Activated CD4-positive, alpha-beta T cell treated with anti-CD3 and anti-CD28 coated beads for 36 hours (primary cell): ENCODE measurements around the gene SLC9A7. TPM values are rescaled to one million over a fixed set of nuclear protein-coding genes. Genes with fewer than 3 reads are reported as not detected.

Source experiments
- ATAC-seq: fragments of 200-7000 bp; cut with Tn5 transposase; one replicate; pipeline ENCODE4 v1.10.0; 2021; ENCODE audit warnings: mild to moderate bottlenecking, moderate library complexity
- CTCF ChIA-PET: fragments of 350-600 bp; sonication (Branson Sonifier 250); formaldehyde crosslinking; loops from one replicate; lab custom pipeline; 2021; ENCODE audit warnings: antibody characterized with exemption; lab: Charles Lee
- POLR2A ChIA-PET: fragments of 350-600 bp; sonication (Branson Sonifier 250); formaldehyde crosslinking; loops from one replicate; lab custom pipeline; 2021; ENCODE audit warnings: antibody characterized with exemption, inconsistent platforms; lab: Charles Lee
- DNase-seq: peaks from one replicate; pipeline ENCODE4 v3.0.0-alpha.2; 2020
- H3K27ac Mint-ChIP-seq: one replicate; pipeline ENCODE4 v1.8.0; 2021; ENCODE audit warnings: mixed read lengths
- H3K27me3 Mint-ChIP-seq: one replicate; pipeline ENCODE4 v1.8.0; 2021; ENCODE audit warnings: mixed read lengths
- H3K36me3 Mint-ChIP-seq: one replicate; pipeline ENCODE4 v1.8.0; 2021; ENCODE audit warnings: low read depth, mixed read lengths
- H3K4me1 Mint-ChIP-seq: one replicate; pipeline ENCODE4 v1.8.0; 2021; ENCODE audit warnings: mixed read lengths
- H3K4me3 Mint-ChIP-seq: one replicate; pipeline ENCODE4 v1.8.0; 2021; ENCODE audit warnings: mild to moderate bottlenecking, moderate library complexity, mixed read lengths
- H3K9me3 Mint-ChIP-seq: one replicate; pipeline ENCODE4 v1.8.0; 2021; ENCODE audit warnings: low read depth, mixed read lengths
- intact Hi-C, 2 experiments: fragments of 100-400 bp; cut with DNase I in 1 of 2; cut with micrococcal nuclease in 1 of 2; formaldehyde crosslinking; loops; one replicate each; pipeline versions ENCODE4 v1.14.2 to v1.15.1; 2022 to 2024; cut with DNase I, micrococcal nuclease
- total RNA-seq, 2 experiments: library from RNA; stranded (reverse); gene quantifications; one replicate each; pipeline ENCODE4 v1.2.3, GENCODE V29; 2021

SLC9A7 gene
- total RNA-seq, 2 experiments from 2014 or later, result 16.3 to 19.2 TPM

DNA sequence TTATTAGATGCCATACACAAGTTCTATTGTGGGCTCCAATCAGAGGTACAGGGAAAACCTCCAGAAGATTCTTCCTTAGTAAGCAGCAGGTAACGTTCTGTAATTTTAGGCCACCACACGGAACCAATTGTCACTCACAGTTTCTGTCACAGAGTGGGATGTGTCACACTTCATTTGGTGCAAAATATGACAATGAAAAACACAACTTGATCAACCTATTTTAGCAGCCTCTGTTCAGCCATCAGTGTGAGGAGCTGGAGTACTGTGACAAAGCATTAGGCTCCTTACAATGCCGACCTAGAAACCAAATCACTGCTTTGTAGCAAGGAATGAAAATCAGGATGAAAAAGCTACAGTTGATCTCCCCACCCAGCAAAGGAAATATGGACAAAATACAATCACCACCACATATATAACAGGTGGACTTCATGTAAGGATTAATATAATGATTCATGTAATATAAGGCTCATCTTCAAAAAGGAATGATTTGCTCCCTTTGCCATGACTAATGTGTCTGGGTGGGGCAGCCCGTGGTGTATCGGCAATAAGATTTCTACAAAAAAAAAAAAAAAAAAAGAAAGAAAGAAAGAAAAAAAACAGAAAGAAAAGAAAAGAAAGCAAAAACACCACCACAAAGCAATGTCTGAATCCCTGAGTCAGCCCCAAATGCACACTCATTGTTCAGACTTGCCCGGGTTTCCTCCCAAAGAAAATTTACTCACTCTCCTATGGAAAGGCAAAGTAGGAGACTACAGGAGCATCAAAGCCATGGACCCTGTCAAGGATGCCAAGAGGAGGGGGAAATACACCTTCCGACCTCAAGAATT is 36.0 kb downstream of the SLC9A7 start:
- CTCF ChIA-PET, result interaction anchor here (0.6 to 1.2 kb wide), 2 partner anchors 23 to 1453 kb away, joined by 3 read pairs; no protein-coding TSS in a partner anchor
- POLR2A ChIA-PET, result no interaction called here
- no peak overlapping the region for H3K4me3 Mint-ChIP-seq
- H3K27ac Mint-ChIP-seq, result no peak overlapping the region
- intact Hi-C loops, result no loop called here
- DNase-seq (no peak), ATAC-seq (peak; percentile 9)
- H3K36me3 Mint-ChIP-seq, result peaks cover 2% of the 10 kb centered on the region
- no peaks in the 10 kb centered on the region for H3K9me3 Mint-ChIP-seq
- no peaks in the 10 kb centered on the region for H3K27me3 Mint-ChIP-seq
- H3K4me1 Mint-ChIP-seq, result peaks cover 18% of the 10 kb centered on the region

DNA sequence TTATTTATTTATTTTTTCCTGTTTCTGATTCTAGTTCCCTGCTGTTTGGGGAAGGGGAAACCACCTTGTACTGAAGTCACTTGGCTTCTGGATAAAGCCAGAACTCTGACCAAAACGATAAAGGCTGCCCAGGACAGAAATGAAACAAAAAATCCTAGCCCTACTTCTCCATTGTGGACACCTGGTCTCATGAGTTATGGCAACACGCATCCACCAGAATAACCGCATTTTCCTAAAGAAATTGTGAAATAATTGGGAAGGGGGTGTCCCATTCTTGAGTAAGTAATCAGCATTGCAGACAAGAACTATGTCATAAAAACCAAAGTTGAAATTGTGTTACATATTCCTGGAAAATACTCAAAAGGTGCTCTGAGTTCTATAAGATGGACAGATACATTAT is 42.1 kb downstream of the SLC9A7 start:
- intact Hi-C loops, result no loop called here
- Mint-ChIP-seq H3K27me3 (no peaks in the 10 kb centered on the region), H3K36me3 (no peaks in the 10 kb centered on the region), H3K27ac (no peak overlapping the region), H3K9me3 (no peaks in the 10 kb centered on the region), H3K4me3 (no peak overlapping the region), H3K4me1 (peaks cover 46% of the 10 kb centered on the region)
- DNase-seq, result no peak
- ATAC-seq, result no peak
- ChIA-PET POLR2A (no interaction called here), CTCF (no interaction called here)

DNA sequence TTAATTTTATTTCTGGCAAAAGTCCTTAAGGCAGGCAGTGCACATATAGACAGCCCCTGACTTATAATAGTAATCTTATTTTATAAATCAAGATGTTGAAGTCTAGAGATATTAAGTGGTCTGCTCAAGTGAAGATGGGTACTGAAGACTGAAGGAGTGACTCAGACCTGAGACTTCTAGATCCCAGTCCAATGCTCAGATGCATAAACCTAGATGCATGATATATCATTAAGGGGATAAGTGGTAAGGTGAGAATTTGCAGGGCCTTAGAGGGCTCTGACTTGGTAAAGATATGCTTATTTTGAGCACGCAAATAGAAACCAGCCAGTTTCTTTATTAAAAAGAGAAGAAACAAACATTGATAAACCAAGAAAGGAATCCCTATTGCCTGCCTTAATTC is 42.9 kb downstream of the SLC9A7 start:
- Mint-ChIP-seq H3K36me3 (no peaks in the 10 kb centered on the region), H3K27me3 (no peaks in the 10 kb centered on the region), H3K4me1 (peaks cover 54% of the 10 kb centered on the region), H3K4me3 (no peak overlapping the region), H3K9me3 (no peaks in the 10 kb centered on the region), H3K27ac (no peak overlapping the region)
- ChIA-PET CTCF (no interaction called here), POLR2A (no interaction called here)
- no peak for ATAC-seq
- intact Hi-C loops, result loop anchor here in 1 of 2 experiments (2.0 kb wide), 1 partner anchor 43 kb away; the partner anchor contains the start of gene SLC9A7
- DNase-seq, result no peak

GRCh38 chrX:46715530-46715929 is 43.4 kb downstream of the SLC9A7 start:
- ATAC-seq (peak; percentile 57), DNase-seq (no peak)
- H3K4me1 Mint-ChIP-seq, result peaks cover 57% of the 10 kb centered on the region
- H3K27me3 Mint-ChIP-seq, result no peaks in the 10 kb centered on the region
- intact Hi-C loops, result loop anchor here in 1 of 2 experiments (2.0 kb wide), 1 partner anchor 43 kb away; the partner anchor contains the start of gene SLC9A7
- no peak overlapping the region for H3K4me3 Mint-ChIP-seq
- no peak overlapping the region for H3K27ac Mint-ChIP-seq
- H3K36me3 Mint-ChIP-seq, result no peaks in the 10 kb centered on the region
- no peaks in the 10 kb centered on the region for H3K9me3 Mint-ChIP-seq
- POLR2A ChIA-PET, result no interaction called here
- CTCF ChIA-PET, result no interaction called here

GRCh38 chrX:46713672-46714490 is 45.0 kb downstream of the SLC9A7 start:
- ATAC-seq, result peak; percentile 38
- Mint-ChIP-seq H3K9me3 (no peaks in the 10 kb centered on the region), H3K36me3 (peaks cover 2% of the 10 kb centered on the region), H3K27ac (peak overlapping the region; percentile 82), H3K4me1 (peaks cover 67% of the 10 kb centered on the region), H3K27me3 (no peaks in the 10 kb centered on the region), H3K4me3 (no peak overlapping the region)
- intact Hi-C loops, result loop anchor here (2.0 to 5.0 kb wide), 2 partner anchors 45 to 78 kb away; partner anchors contain the start of gene SLC9A7 (in 1 of the 2)
- CTCF ChIA-PET, result no interaction called here
- no peak for DNase-seq
- POLR2A ChIA-PET, result no interaction called here

DNA sequence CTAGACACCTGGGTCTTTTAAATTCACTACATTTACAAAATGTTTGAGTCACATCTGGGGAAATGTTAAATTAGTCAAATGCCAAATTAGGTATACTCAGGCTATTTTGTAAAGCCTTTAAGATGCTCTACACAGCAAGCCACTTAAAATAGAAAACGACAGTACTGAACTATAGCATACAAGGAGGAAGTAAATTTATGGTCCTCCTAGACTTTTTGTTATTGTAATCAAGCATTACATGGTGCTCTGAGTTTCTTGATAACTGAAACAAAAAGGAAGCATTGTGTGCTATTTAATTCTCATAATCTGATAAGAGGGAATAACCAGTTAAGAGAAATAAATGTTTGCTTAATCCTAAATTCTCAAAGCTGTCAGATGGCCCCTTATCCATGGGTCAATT is 46.2 kb downstream of the SLC9A7 start:
- Mint-ChIP-seq H3K9me3 (no peaks in the 10 kb centered on the region), H3K27ac (no peak overlapping the region), H3K4me1 (peaks cover 72% of the 10 kb centered on the region), H3K36me3 (peaks cover 9% of the 10 kb centered on the region), H3K27me3 (no peaks in the 10 kb centered on the region), H3K4me3 (no peak overlapping the region)
- intact Hi-C loops, result loop anchor here in 1 of 2 experiments (5.0 kb wide), 1 partner anchor 80 kb away; no protein-coding TSS in a partner anchor
- ChIA-PET POLR2A (no interaction called here), CTCF (interaction anchor here (0.7 kb wide), 1 partner anchor 267 kb away, joined by 3 read pairs; no protein-coding TSS in a partner anchor)
- DNase-seq (no peak), ATAC-seq (no peak)

GRCh38 chrX:46710927-46711623 is 47.8 kb downstream of the SLC9A7 start:
- Mint-ChIP-seq H3K4me3 (peak overlapping the region; percentile 34), H3K27ac (peak overlapping the region; percentile 86), H3K27me3 (no peaks in the 10 kb centered on the region), H3K9me3 (no peaks in the 10 kb centered on the region), H3K36me3 (peaks cover 9% of the 10 kb centered on the region), H3K4me1 (peaks cover 77% of the 10 kb centered on the region)
- intact Hi-C loops, result loop anchor here in 1 of 2 experiments (5.0 kb wide), 1 partner anchor 81 kb away; no protein-coding TSS in a partner anchor
- ChIA-PET CTCF (no interaction called here), POLR2A (no interaction called here)
- peak; percentile 55 for ATAC-seq
- peak; percentile 24 for DNase-seq

DNA sequence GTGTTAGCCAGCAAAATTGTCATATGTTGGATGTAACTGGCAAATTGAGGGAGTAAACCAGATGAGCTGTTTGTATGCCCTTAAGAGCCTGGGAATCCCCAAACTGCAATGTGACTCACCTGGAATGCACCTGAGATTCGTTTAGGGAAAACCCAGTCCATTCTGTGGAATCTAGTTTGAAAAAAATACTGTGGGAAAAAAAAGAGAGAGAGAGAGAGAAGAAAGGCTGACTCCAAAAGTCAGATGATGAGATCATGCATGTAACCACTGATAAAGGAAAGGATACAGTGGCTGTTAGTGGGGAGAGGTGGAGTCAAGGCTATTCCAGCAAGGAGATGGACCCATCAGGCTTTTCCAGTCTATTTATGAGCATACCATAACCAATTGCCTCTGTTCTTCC is 48.5 kb downstream of the SLC9A7 start:
- peaks cover 77% of the 10 kb centered on the region for H3K4me1 Mint-ChIP-seq
- peak overlapping the region; percentile 86 for H3K27ac Mint-ChIP-seq
- ChIA-PET POLR2A (no interaction called here), CTCF (no interaction called here)
- peak overlapping the region; percentile 34 for H3K4me3 Mint-ChIP-seq
- no peaks in the 10 kb centered on the region for H3K9me3 Mint-ChIP-seq
- H3K36me3 Mint-ChIP-seq, result peaks cover 9% of the 10 kb centered on the region
- intact Hi-C loops, result loop anchor here in 1 of 2 experiments (5.0 kb wide), 1 partner anchor 82 kb away; no protein-coding TSS in a partner anchor
- DNase-seq (no peak), ATAC-seq (peak; percentile 7)
- H3K27me3 Mint-ChIP-seq, result no peaks in the 10 kb centered on the region

- POLR2A ChIA-PET, result no interaction called here
- DNase-seq (no peak), ATAC-seq (no peak)
- intact Hi-C loops, result no loop called here
- CTCF ChIA-PET, result no interaction called here
- Mint-ChIP-seq H3K27ac (peak overlapping the region; percentile 55), H3K9me3 (no peaks in the 10 kb centered on the region), H3K36me3 (peaks cover 12% of the 10 kb centered on the region), H3K27me3 (no peaks in the 10 kb centered on the region), H3K4me1 (peaks cover 78% of the 10 kb centered on the region), H3K4me3 (no peak overlapping the region)
These were observed 51.5 kb downstream of the SLC9A7 start for GRCh38 chrX:46707274-46707965.

- H3K27me3 Mint-ChIP-seq, result no peaks in the 10 kb centered on the region
- peaks cover 17% of the 10 kb centered on the region for H3K36me3 Mint-ChIP-seq
- peak overlapping the region; percentile 64 for H3K4me3 Mint-ChIP-seq
- ATAC-seq (peak; percentile 96), DNase-seq (peak; percentile 44)
- H3K27ac Mint-ChIP-seq, result peak overlapping the region; percentile 94
- ChIA-PET CTCF (interaction anchor here (0.6 to 1.9 kb wide), 5 partner anchors 15 to 538 kb away, joined by 3 to 7 read pairs (median 4); no protein-coding TSS in a partner anchor), POLR2A (interaction anchor here (0.6 kb wide), 1 partner anchor 133 kb away, joined by 3 read pairs; no protein-coding TSS in a partner anchor)
- intact Hi-C loops, result loop anchor here in 1 of 2 experiments (2.0 kb wide), 1 partner anchor 132 kb away; the partner anchor contains the start of gene CHST7
- no peaks in the 10 kb centered on the region for H3K9me3 Mint-ChIP-seq
- peaks cover 58% of the 10 kb centered on the region for H3K4me1 Mint-ChIP-seq
These were observed 54.0 kb downstream of the SLC9A7 start for GRCh38 chrX:46704767-46705386.
